HL-60/S4 treated with retinoic acid at 250 ng/mL for 4 days and 3 days (cell line): ENCODE data around the gene LRRC4B.

Source experiments
- in situ Hi-C: fragments of 300-500 bp; cut with MboI; formaldehyde crosslinking; loops from 2 replicates; pipeline ENCODE4 v1.7.0; 2022; ENCODE audit warnings: low sequenced_read_pairs

The LRRC4B gene

DNA sequence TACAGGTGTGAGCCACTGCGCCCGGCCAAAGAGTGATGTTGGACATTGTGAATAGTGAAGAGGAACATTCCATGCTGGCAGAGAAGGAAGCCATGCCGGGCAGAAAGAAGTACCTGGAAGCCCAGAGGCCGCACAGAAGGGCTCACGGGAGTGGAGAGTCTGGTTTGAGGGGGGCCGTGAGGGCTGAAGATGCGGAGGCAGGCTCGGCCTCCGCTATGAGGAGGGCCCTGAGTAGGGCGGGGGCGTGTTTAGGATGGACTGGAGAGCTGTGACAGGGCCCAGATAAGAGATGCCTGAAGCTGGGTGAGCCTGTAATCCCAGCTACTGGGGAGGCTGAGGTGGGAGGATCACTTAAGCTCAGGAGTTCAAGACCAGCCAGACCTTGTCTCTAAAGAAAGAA, 58.9 kb downstream of the LRRC4B start:
- in situ Hi-C loops, result no loop called here

DNA sequence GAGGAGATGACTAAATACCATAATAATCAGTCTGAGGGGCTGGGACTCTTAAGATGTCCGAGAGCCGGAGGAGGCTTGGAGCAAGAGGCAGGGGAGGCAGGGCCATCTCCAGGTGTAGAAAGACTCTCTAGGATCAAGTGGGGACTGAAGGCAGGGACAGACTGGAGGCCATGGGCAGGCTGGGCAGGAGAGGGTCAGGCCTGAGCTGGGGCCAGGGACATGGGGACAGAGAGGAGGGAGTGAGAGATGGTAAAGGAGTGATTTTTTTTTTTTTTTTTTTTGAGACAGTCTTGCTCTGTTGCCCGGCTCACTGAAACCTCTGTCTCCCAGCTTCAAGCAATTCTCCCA, 59.4 kb downstream of the LRRC4B start:
- in situ Hi-C loops, result no loop called here

DNA sequence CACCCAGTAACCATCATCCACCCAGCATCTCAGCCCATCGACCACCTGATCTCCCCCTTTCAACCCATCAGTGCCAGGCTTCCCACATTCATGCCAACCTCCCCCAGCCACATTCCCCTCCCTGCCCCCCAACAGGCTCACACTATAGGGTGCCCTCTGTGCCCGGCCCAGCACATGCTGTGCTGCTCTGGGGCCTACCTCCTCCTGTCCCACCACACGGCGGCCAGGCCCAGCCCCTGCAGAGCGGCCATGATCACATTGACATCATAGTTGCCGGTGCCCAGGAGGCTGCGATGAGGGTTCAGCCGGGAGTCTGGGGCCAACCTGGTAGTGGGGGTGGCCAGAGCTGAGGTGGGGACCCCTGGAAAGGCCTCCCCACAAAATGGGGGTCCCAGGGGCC, 60.9 kb downstream of the LRRC4B start:
- in situ Hi-C loops, result no loop called here

DNA sequence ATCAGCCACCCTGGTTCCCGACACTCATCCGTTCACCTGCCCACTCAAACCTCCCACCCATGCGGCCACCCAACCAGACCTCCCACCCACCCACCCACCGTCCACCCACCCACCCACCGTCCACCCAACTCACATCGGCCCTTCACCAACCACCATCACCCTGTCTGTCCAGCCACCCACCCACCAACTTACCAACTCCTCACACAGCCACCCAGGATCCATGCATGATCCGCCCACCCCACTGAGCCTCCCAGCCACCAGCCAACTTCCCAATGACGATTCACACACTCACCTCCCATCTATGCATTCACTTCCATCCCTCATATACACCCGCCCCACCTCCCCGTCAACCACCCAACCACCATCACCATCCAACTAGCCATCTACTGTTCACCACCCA, 61.5 kb downstream of the LRRC4B start:
- in situ Hi-C loops, result no loop called here

DNA sequence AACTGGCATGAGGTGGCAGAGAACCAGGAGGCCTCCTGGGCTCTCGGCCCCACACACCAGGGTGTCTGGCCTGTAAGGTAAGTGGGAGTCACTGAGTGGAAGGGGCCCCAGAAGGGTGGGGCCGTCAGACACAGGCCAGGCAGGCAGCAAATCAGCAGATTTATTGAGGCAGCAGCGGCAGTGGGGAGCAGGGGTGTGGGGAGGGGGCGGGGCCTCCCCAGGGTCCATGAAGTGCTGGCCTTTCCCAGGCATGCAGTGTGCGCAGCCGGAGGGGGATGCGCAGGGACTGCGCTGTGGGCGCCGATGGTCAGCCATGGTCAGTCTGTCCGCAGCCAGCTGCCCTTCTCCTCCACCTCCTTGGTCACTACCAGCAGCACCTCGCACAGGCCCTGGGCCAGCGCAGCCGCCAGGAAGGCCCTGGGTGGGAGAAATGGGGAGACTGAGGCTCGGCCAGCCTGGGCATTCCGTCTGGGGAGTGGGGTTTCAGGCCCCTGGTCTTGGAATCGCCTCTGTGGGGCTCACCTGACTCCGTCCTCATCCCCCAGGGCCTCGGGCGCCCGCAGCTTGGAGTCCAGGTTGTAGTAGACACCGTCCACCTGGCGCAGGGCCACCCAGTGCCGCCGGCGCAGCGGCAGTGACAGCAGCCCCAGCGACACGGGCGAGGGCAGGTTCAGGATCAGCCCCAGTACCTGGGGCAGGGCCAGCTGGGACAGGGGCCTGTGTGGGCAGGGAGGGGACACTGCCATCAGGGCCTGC, 62.2 kb downstream of the LRRC4B start:
- in situ Hi-C loops, result no loop called here

DNA sequence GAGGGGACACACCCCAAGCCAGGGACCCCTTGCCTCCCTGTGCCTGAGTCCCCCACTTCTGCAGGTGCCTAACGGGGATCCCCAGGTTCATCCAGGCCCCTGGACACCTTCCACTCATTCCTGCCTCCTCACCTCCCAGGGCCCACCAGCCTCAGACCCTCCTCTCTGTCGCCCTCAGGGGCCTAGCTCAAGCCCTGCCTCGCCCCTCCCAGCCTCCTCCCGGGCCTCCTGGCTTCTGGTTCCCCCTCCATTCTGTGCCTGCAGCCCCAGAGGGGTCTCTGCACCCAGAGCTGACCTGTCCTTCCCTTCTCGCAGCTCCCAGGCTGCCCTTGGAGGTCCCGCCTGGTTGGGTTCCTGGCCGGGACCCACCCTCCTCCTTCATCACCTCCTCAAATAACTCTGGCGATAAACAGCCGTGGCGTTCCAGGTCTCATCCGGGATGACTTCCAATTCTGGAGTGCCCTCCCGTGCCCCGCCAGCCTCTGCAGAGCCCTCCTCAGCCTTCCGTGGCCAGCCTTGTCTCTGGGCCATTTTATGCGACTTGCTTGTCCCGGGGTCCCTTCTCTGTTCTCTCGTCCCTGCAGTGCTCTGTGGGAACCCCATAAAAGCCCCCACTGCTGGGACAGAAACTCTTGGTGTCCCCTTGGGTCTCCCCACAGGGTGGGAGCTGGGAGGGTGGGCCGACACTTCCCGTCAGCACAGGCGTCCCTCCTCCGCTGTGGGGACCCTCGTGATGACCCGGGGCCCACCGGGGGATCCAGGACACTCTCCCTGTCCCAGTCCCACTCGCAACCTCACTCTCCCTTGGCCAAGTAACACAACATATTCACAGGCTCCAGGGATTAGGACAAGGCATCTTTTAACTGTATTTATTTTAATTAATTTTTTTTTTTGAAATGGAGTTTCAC, 66.4 kb downstream of the LRRC4B start:
- in situ Hi-C loops, result no loop called here

DNA sequence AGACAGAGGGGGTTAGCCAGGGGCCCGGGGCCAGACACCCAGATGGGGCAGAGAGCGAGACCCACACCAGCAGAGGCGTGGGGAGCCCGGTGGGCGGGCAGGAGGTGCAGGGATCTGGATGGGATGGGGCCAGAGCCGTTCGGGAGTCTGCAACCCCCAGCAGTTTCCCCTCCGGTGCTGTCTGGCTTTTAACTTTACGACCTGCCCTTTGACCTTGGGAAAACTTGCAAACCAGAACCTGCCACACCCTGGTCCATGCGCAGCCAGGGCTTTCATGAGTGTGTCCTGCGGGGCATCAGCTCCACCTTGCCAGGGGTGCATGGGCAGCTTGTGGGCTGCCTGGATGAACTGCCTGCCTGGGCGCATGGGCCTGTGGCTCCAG, 67.1 kb downstream of the LRRC4B start:
- in situ Hi-C loops, result no loop called here

DNA sequence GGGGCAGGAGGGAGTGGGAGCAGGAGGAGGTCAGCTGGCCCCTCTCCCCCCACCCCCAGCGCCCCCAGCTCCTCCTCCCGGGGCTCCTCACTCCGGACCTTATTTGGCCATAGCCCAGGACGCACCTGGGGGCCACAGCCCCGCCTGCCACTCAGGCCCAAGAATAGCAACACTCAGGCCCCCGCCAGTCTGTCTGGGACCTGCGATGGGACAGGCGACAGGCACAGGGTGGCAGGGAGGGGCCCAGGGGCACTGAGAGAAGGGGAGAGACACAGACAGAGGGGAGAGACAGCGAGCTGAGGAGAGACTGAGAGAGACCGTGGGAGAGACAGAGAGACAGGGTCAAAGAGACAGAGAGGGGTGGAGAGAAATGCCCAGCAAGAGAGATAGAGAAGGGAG, 67.5 kb downstream of the LRRC4B start:
- in situ Hi-C loops, result no loop called here

DNA sequence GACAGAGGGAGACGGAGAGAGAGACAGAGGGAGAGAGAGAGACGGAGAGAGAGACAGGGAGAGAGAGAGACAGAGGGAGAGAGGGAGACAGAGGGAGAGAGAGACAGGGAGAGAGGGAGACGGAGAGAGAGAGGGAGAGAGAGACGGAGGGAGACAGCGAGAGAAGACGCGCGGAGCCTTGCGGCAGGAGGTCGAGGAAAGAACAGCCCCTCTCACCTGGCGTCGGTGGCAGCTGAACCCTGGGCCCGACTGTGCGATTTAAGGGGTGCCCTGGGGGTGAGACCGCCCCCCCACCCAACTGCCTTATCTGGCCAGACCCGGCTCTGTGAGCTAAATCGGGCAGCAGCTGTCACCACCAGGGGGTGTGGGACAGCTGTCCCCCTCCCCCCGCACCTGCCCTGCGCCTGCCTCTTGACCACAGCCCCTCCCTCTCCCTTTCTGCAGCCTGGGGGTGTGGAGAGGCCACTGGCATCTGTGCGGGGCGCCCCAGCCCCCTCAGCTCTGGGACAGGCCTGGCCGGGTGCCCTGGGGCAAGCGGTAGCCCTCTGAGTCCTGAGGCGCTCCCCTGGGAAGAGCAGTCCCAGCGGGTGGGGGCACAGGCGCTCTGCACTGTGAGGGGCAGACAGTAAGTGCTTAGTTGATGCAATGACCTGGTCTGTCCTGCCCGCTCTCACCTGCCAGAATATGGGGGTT, 68.0 kb downstream of the LRRC4B start:
- in situ Hi-C loops, result no loop called here

DNA sequence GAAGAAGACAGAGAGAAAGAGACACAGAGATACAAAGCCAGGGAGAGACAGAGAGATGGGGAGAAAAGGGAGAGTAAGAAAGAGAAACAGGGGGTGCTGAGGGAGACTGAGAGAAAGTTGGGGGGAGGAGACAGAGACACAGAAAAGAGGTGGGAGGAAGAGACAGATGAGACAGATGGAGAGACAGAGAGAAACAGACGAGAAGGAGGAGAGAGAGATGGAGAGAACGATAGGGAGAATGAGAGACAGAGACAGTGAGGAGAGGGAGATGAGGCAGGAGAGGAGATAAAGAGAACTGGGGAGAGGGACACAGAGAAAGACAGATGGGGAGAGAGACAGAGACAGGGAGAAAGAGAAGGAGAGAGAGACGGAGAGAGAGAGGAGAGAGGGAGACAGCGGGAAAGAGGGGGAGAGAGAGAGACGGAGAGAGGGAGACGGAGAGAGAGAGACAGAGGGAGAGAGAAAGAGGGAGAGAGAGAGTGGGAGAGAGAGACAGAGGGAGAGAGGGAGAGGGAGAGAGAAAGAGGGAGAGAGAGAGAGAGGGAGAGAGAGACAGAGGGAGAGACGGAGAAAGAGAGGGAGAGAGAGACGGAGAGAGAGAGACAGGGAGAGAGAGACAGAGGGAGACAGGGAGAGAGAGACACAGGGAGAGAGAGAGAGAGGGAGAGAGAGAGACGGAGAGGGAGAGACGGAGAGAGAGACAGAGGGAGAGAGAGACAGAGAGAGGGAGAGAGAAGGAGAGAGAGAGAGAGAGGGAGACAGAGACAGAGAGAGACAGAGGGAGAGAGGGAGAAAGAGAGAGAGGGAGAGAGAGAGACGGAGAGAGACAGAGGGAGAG, 69.8 kb downstream of the LRRC4B start:
- in situ Hi-C loops, result no loop called here

DNA sequence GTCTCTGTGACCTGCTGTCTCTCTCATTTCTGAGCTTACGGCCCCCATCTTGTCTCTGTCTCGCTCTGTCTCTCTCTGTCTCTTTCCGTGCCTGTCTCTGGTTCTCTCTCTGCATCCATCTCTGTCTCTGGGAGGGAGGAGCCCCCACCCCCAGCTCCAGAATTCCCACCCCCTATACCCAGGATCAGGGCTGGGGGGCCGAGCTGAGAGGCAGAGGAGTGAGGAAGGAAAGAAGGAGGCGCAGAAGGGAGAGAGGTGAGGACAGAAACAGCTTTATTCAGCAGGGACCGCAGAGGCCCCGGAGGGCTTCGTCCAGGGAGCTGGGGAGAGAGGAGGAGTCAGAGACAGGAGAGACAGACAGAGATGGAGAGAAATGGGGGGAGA, 71.2 kb downstream of the LRRC4B start:
- in situ Hi-C loops, result no loop called here

DNA sequence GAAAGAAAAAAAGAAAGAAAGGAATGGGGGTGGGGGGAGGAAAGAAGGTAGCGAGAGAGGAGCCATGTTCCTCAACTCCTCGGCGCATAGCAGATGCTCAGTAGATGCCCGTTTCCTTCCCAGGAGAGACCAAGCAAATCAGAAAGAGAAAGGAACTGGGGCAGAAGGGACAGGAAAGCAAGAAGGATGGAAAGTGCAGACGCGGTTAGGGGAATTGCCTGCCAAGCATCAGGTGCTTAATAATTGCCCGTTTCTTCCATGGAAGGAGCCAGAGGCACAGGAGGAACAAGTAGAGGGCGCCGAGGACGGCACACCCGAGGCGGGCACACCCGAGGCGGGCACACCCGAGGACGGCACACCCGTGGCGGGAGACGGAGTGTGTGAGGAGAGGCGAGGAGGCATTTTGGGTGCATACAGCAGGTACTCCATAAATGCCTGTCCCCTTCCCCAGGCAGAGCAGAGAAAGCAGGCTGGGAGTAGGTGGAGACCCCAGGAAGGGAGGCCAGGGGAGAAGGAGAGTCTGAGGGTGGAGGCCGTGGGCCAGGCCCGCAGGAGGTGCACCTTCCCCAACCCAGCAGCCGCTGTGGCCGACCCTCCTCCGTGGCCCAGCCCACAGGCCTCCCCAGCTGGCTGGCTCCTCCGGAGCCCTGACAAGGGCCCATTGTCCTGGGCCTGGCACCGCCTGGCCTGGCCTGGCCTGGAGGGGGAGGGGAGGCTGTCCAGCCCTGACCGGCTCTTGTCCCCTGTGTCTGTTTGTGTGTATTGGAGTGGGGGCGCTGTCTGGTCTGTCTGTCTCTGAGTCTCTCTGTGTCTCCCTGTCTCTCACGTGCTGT, 71.8 kb downstream of the LRRC4B start:
- in situ Hi-C loops, result no loop called here

DNA sequence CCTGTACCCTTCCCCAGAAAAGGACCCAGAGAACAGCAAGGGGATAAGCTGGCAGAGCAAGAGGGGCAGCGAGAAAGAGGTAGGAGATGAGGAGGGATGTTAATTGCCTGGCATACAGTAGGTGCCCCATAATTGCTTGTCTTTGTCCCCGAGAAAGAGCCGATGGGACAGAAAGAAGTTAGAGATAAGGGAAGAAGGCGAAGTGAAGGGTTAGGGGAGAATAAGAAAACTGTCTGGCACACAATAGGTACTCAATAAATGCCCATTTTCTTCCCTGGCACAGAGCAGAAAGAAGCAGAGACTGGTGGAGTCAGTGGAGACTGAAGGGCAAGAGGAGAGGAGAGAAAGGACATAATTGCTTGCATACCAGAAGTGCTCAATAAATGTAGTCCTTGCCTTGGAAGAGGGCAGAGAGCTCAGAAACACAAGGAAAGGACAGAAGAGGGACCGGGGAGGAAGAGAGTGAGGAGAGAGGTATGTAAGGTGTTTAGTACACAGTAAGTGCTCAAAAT, 73.2 kb downstream of the LRRC4B start:
- in situ Hi-C loops, result no loop called here

DNA sequence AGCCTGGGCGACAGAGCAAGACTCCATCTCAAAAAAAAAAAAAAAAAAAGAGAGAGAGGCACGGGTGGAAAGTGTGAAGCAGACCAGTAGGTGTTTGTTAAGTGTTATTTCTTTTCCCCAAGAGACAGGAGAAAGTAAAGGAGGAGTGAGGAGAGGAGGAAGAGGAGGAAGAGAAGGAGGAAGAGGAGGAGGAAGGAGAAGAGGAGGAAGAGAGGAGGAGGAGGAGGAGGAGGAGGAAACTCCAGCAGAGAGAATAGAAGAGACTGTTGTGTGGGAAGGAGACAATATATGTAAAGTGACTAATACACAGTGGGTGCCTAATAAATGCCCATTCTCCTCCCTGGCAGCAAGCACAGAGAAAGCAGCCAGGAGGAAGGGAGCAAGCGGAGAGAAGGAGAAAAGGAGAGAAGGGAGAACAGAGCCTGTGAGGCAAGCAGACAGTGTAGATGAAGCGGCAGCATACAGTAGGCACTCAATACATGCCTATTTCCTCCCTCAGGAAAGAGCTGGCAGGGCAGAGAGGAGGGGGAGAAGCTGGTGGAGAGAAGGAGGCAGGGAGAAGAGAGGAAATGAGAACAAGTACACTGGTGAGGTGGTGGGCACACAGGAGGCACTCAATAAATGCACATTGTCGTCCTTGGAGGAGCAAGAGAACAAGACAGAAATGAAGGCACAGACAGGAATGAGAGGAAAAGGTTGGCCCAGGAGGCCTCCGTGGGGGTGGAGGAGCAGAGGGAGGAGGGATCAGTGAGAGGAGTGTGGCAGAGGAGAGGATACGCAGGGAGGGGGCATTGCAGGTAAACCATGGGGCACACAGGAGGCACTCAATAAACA, 73.8 kb downstream of the LRRC4B start:
- in situ Hi-C loops, result no loop called here

DNA sequence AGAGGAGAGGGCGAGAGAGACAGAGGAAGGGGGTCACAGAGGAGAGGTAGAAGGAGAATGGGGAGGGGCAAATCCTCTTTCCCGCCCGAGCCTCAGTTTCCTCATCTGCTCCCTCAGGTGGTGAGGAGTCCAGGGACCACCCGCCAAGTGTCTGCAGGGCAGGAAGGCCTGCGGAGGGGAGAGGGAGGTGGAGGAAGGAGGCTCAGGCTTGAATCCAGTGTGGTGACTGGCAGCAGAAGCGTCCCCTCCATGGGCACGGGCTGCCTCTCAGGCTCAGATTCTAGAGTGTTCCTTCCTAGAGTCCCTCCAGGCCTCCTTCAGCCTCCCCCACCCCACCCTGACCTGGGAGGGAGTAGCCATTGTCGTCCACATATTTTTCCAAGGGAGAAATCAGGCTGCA, 75.1 kb downstream of the LRRC4B start:
- in situ Hi-C loops, result no loop called here

DNA sequence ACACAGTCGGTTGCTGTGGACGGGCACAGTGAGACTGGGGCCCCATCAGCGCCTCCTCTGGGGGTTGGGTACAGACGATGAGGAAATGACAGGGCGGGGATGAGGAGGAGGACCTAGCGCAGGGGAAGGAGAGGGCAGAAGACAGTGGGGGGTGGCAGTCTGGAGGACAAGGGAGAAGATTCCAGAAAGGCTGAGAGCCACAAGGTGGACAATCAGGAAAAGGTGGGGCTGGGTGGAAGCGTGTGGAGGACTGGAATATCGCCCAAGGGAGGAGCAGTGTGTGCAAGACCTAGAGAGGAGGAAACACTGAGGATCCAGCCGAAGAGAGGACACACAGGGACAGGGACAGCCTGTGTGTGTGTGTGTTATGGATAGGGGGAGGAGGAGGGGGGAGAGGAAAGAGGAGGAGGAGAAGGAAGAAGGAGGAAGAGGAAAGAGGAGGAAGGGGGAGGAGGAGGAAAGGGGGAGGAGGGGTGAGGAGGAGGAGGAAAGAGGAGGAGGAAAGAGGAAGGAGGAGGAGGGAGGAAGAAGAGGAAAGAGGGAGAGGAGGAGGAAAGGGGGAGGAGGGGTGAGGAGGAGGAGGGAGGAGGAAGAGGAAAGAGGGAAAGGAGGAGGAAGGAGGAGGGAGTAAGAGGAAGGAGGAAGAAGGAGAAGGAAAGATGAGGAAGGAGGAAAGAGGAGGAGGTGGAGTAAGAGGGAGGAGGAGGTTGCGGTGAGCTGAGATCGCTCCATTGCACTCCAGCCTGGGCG, 75.8 kb downstream of the LRRC4B start:
- in situ Hi-C loops, result no loop called here

DNA sequence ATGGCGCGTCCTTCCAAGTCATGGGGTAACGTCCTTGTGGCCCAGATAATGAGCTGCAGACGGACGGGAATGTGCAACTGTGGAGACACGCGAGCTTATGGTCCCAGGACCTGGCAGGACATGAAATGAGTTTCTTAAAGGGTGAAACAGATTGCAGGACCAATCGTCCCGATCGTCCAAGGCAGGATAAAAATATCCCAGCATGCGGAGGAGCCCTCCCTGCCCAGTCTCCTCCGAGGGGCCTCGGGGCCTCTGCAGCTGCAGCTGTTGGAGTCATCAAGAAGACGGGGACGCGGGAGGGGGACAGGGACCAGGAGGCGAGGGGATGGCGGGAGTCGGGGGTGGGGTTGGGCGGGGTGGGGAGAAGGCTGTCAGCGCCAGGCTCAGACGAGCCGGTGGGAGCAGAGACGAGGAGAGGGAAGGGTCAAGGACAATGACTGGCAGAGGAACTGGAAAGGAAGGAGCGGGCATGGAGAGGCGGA, 77.2 kb downstream of the LRRC4B start:
- in situ Hi-C loops, result no loop called here

DNA sequence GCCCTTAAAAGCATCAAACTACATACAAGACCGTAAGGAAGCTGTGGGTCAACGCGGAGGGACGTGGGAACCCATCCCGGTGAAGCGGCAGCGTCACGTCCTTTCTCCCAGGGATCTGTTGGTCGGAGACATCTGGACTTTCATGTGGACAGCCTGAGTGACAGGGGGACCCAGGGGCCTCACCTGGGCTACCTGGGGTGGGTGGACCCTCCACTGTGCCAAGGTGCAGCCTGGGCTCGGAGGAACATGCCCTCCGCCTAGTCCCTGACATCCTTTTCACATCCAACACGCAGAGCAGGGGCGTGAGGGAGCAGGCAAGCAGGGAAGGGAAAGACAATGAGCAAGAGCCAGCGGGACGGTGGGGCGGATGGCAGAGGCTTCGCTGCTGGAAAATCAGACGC, 77.8 kb downstream of the LRRC4B start:
- in situ Hi-C loops, result no loop called here
